ENCODE data around the gene CHST8.

- TF ChIP-seq CTCF (conservative IDR thresholded peaks at IDR 0.05; ENCODE audit: low read length) (no peak), EZH2phosphoT487 (IDR thresholded peaks at IDR 0.05; ENCODE audit: borderline replicate concordance) (no peak)
These were observed 105.7 kb downstream of the CHST8 start for GRCh38 chr19:33727331-33727998.

Measured in Loucy (cell line).